ENCODE results near the gene TMEM247.
"Not testable (repeated sequence)": the region's sequence is repeated elsewhere in the genome, so short reads cannot be mapped to it uniquely, and the experiment has no call there.

TMEM247 gene

DNA sequence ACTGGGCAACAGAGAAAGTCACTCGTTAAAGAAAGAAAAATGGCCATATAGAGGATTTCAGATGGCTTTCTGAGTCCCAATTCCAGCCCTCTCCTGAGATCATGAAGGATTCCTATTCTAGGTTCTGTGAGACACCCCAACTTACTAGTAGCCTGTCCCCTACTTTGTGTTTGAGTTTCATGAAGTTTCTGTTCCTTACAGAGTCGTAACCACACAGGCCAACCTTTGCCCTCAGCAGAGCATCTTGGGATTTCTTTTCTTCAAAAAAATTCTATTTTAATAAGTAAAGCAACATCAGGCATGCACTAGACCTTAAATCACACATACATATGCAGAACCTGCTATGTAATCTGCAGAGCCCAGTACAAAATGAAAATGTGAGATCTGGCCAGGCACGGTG is 30.4 kb downstream of the TMEM247 start:
- DNase-seq (ENCODE audit: extremely low read depth in 1 of 2, low read depth in 1 of 2): no peak

DNA sequence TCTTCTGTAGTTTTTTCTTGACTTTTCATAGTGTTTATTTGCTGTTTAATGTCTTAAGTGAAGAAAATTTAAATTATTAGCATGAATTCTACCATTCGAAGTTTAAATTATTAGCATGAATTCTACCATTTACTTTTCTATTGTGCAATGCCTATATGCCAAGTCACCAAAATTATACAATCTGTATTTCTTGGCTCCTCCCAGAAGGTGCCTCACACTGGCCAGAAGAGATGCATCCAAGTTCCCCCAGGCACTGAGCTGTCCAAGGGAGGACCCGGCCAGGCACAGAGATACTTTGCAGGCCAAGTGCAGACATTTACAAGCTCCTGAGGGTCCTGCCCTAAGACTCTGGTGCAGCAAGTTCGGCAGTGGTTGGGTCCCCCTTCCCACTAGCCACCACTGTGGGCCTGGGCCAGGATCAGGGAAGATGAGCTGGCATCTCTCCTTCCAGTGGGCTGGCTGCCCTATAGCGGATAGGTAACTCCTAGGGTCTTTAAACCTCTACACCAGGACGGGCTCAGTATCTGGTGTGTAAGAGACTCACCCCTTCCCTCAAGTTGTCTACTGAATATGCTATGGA is 31.3 kb downstream of the TMEM247 start:
- no peak for DNase-seq (ENCODE audit: extremely low read depth in 1 of 2, low read depth in 1 of 2)

DNA sequence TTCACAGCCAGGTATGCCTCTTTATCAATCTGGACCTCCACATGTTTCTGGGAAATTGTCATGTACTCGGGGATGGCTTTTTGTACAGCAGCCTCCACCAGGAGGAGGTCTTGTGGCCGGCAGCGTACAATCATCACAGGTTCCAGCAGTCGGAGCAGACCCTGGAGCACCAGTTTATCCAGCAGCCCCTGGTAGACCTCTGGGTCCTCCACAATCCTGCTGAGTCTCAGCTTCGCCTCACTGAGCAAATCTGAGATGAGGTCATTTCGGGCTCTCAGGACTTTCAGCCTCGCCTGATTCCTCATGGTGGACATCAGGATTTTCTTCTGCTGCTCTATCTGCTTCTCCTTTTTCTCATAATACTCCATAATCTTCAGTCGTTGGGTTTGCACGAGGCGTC is 32.8 kb downstream of the TMEM247 start:
- DNase-seq (ENCODE audit: extremely low read depth in 1 of 2, low read depth in 1 of 2): no peak

DNA sequence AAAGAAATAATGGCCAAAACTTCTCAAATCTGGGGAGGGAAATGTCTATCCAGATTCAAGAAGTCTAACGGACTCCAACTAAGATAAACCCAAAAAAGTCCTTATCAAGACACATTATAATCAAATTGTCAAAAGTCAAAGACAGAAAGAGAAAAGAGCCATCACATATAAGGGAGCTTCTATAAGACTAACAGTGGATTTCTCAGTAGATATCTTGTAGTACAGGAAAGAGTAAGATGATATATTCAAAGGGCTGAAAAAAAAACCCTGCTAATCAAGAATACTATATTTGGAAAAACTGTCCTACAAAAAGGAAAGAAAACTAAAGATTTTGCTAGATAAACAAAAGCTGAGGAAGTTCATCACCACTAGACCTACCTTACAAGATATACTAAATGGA is 35.4 kb downstream of the TMEM247 start:
- no peak for DNase-seq (ENCODE audit: extremely low read depth in 1 of 2, low read depth in 1 of 2)

DNA sequence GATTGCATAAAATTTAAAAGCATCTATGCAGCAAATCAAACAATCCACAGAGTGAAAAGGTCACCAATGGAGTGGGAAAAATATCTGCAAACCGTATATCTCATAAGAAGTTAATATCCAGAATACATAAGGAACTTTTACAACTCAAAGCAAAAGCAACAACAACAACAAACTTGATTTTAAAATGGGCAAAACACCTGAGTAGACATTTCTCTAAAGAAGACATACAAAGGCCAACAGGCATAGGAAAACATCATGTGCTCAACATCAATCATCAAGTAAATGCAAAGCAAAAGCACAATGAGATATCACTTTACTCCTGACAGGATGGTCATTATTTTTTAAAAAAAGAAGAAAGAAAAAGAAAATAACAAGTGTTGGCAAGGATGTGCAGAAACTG is 38.1 kb downstream of the TMEM247 start:
- DNase-seq (ENCODE audit: extremely low read depth in 1 of 2, low read depth in 1 of 2): no peak

DNA sequence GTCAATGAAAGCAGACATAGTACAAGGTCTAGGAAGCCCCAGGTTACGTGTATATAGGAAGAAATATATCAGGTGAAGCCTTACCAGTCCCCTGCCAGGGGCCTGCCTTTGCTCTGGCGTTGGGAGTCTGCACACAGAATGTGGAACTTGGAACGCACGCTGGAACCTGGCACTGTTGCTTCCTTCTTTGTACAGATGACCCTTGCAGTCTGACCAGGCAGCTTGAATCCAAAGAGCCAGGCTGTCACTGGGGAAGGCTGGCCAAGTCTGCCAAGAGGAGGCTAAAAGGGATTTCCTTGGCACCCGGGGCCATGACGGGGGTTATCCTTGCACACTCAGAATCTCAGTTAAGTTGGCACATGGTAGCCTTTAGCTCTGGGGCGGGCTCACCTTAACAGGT is 39.5 kb downstream of the TMEM247 start:
- DNase-seq (ENCODE audit: extremely low read depth in 1 of 2, low read depth in 1 of 2): no peak

DNA sequence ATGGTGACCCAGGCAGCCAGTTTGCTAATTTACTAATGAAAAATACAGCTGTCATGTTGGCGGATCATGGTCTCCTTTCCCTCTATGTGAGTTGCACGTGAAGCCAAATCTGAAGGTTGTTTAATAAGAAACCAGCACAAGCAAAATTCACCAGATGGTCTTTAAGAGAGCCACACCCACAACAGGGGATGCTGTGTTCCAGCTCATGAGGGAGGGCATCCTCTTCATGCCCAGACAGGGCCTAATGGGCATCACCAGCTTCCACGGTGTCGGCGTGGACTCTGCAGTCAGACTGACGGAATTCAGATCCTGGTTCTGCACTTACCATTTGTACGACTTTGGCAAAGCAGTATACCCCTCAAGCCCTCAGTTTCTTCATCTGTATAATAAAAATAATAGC is 39.9 kb downstream of the TMEM247 start:
- DNase-seq (ENCODE audit: extremely low read depth in 1 of 2, low read depth in 1 of 2): no peak

DNA sequence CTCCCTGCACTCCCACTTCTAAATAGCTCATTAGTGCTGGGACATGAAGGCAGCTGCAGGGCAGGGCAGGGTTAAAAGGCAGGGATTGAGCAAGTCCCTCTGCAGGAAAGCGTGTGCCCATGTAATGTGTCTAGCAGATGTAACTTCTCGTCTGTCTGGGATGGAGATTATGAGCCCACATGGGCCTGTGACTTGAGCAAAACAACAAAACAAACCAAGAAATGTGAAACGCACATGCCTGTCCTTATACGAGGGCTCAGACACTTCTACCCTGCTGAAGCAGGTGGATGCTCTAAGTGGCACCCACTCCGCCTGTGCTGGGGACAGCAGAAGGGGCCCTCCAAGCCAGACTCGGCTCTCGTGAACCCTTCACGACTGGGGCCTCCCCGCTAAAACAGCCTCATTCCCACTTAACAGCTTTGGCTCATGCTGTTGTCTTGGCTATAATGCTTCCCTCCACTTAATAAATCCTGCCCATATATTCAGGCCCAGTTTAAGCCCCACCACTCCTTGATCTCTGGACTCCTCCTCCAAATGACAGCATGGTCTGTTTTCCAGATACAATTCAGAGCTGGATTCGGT is 40.9 kb downstream of the TMEM247 start:
- no peak for DNase-seq (ENCODE audit: extremely low read depth in 1 of 2, low read depth in 1 of 2)

DNA sequence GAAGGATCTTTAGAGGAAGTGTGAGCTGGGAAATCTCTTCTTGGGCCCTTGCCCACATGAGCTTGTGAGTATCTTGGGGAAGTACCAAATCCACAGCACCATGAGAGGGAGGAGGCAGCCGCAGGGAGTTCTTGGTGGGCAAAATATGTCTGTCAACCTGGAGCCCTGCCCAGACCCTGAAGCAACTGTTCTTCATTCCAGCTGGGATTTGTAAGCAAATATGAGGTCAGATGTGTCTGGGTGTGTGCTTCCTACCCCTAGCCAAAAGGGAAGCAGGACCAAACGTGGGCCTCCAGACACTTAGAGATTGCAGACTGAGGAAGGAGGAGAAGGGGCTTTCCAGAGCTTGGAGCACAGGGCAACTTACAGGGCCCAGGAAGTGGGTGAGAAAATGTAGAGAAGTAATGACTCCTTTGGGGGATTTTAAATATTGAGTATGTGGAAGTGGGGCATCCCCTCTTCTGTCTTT is 41.9 kb downstream of the TMEM247 start:
- DNase-seq (ENCODE audit: extremely low read depth in 1 of 2, low read depth in 1 of 2): no peak

DNA sequence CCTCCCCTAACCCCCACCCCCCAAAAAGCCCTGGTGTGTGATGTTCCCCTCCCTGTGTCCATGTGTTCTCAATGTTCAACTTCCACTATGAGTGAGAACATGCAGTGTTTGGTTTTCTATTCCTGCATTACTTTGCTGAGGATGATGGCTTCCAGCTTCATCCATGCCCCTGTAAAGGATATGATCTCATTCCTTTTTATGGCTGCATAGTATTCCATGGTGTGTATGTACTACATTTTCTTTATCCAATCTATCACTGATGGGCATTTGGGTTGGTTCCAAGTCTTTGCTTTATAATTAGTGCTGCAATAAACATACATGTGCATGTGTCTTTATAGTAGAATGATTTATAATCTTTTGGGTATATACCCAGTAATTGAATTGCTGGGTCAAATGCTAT is 43.0 kb downstream of the TMEM247 start:
- DNase-seq (ENCODE audit: extremely low read depth in 1 of 2, low read depth in 1 of 2): not testable (repeated sequence)

DNA sequence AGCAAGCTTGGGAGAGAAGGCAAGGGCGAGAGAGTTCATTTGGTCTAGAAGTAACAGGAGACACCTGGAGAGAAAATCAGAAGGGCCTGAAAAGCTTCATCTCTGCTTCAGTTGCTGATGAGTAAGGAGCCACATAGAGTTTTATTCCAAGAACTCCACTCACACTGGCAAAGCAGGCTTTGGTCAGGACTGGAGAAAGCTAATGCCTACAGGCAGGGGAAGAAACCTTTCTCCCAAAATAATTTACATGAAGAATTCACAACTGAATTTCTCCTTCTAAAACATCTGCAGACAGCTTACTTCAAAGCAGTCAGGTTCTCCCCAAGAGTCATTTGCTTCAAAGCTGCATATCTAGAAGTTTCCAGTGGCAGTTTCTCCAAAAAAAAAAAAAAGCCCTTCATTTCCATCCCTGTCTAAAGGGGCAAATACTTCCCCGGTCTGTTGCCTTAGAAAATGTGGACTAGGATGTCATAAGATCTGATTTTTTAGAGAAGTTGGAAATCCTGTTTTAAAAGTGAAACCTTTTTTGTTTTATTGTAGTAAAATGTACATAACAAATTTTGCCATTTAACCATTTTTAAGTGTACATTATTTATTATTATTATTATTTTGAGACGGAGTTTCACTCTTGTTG is 46.3 kb downstream of the TMEM247 start:
- DNase-seq (ENCODE audit: extremely low read depth in 1 of 2, low read depth in 1 of 2): no peak

DNA sequence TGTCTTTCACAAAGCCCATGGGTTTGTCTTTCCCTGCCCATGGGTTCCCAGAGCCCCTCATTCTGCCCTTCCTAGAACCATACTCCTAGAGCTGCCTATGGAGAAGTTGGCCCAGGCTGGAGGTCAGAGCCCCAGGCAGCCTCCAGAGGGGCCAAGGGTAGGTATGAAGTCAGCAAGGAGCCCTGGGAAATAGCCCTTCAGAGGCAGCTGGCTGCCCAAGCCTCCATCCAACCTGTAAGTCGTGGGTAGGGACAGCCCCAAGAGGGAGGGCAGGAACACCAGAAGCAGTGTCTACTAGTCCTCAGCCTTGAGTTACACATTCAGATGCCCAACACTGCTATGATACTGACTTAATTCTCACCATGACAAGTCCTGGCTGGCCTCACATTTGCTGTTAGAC is 49.5 kb downstream of the TMEM247 start:
- no peak for DNase-seq (ENCODE audit: extremely low read depth in 1 of 2, low read depth in 1 of 2)

DNA sequence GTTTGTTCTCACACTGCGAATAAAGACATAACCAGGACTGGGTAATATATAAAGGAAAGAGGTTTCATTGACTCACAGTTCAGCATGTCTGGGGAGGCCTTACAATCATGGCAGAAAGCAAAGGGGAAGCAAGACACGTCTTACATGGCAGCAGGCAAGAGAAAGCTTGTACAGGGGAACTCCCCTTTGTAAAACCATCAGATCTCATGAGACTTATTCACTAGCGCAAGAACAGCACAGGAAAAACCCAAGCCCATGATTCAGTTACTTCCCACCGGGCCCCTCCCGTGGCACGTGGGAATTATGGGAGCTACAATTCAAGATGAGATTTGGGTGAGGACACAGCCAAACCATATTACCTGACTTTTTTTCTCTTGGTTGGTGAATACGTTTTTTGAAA is 51.3 kb downstream of the TMEM247 start:
- no peak for DNase-seq (ENCODE audit: extremely low read depth in 1 of 2, low read depth in 1 of 2)

DNA sequence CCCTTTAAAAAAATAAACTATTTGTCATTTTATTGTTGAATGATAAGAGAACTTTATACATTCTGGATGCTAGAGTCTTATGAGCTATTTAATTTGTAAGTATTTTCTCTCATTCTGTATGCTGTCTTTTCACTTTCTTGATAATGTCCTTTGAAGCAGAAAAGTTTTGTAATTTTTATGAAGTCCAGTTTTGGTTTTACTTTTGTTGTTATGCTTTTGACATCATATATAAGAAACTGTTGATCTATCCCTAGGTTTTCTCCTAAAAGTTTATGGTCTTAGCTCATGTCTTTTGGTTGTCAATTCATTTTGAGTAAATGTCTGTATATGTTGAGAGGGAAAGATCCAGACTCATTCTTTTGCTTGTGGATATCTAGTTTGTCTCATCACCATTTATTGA is 52.5 kb downstream of the TMEM247 start:
- no peak for DNase-seq (ENCODE audit: extremely low read depth in 1 of 2, low read depth in 1 of 2)

Data from activated CD8-positive, alpha-beta memory T cell treated with anti-CD3 and anti-CD28 coated beads for 1 hour (primary cell).